KMS-11 (cell line): Measurements from ENCODE around the gene HEPN1.

Experiments
- H2AFZ ChIP-seq: fragments of 200-600 bp; sonication (generic); 2 replicates; pipeline ENCODE4 v1.6.1; 2016; ENCODE audit warnings: antibody characterized with exemption, mixed run types, low read depth
- H3K27ac ChIP-seq: fragments of 200-600 bp; sonication (generic); 2 replicates; pipeline ENCODE4 v1.6.1; 2016; ENCODE audit warnings: mild to moderate bottlenecking, mixed run types
- H3K27me3 ChIP-seq: fragments of 200-600 bp; sonication (generic); 2 replicates; pipeline ENCODE4 v1.6.1; 2017; ENCODE audit warnings: mild to moderate bottlenecking, low read depth, mixed run types, moderate library complexity; ENCODE audit not compliant: insufficient read depth
- H3K36me3 ChIP-seq: fragments of 200-600 bp; sonication (generic); 2 replicates; pipeline ENCODE4 v1.6.1; 2017; ENCODE audit warnings: mild to moderate bottlenecking, mixed run types; ENCODE audit not compliant: insufficient read depth
- H3K4me1 ChIP-seq: fragments of 200-600 bp; sonication (generic); 2 replicates; pipeline ENCODE4 v1.6.1; 2016; ENCODE audit warnings: mild to moderate bottlenecking, low read depth, mixed run types; ENCODE audit not compliant: poor library complexity, severe bottlenecking
- H3K4me2 ChIP-seq: fragments of 200-600 bp; sonication (generic); 2 replicates; pipeline ENCODE4 v1.7.0; 2016; ENCODE audit warnings: mild to moderate bottlenecking, mixed run types
- H3K4me3 ChIP-seq: fragments of 200-600 bp; sonication (generic); IDR thresholded peaks from 2 replicates; pipeline ENCODE4 v1.6.1; 2017; ENCODE audit warnings: low read depth, low read length, mixed read lengths; ENCODE audit not compliant: insufficient read depth
- H3K79me2 ChIP-seq: fragments of 200-600 bp; sonication (generic); 2 replicates; pipeline ENCODE4 v1.6.1; 2016; ENCODE audit warnings: low read depth, mixed run types; ENCODE audit not compliant: insufficient read depth
- H3K9ac ChIP-seq: fragments of 200-600 bp; sonication (generic); 2 replicates; pipeline ENCODE4 v1.6.1; 2016; ENCODE audit warnings: mild to moderate bottlenecking, mixed run types
- H4K20me1 ChIP-seq: fragments of 200-600 bp; sonication (generic); 2 replicates; pipeline ENCODE4 v1.6.1; 2016; ENCODE audit warnings: mild to moderate bottlenecking, mixed run types; ENCODE audit not compliant: insufficient read depth
- CTCF ChIP-seq: fragments of 200-600 bp; sonication (generic); conservative IDR thresholded peaks from 2 replicates; pipeline ENCODE4 v1.6.1; 2017; ENCODE audit warnings: low read depth, mild to moderate bottlenecking, antibody characterized with exemption, low read length, moderate library complexity, mixed read lengths

The HEPN1 gene

GRCh38 chr11:124875401-124875800 lies 43.6 kb upstream of the HEPN1 start:
- H3K9ac ChIP-seq: no peak overlapping the region
- H3K27me3 ChIP-seq: no peaks in the 10 kb centered on the region
- H3K79me2 ChIP-seq: no peaks in the 10 kb centered on the region
- peak overlapping the region; percentile 48; the same call in 1 of the 2 replicates for H3K4me2 ChIP-seq
- H3K4me3 ChIP-seq: no peak overlapping the region
- no peak overlapping the region; the same call in 1 of the 2 replicates for H2AFZ ChIP-seq
- no peak overlapping the region for H3K27ac ChIP-seq
- H3K36me3 ChIP-seq: no peaks in the 10 kb centered on the region
- H4K20me1 ChIP-seq: no peaks in the 10 kb centered on the region
- H3K4me1 ChIP-seq: no peaks in the 10 kb centered on the region
- TF ChIP-seq CTCF: no peak

GRCh38 chr11:124875943-124876817 lies 42.9 kb upstream of the HEPN1 start:
- peak; percentile 56 for TF ChIP-seq CTCF
- H2AFZ ChIP-seq: peak overlapping the region; percentile 90
- no peaks in the 10 kb centered on the region for H3K36me3 ChIP-seq
- H3K9ac ChIP-seq: peak overlapping the region; percentile 80
- H3K4me2 ChIP-seq: peak overlapping the region; percentile 48
- H3K4me3 ChIP-seq: no peak overlapping the region
- no peaks in the 10 kb centered on the region for H3K4me1 ChIP-seq
- no peaks in the 10 kb centered on the region for H4K20me1 ChIP-seq
- no peaks in the 10 kb centered on the region for H3K79me2 ChIP-seq
- no peaks in the 10 kb centered on the region for H3K27me3 ChIP-seq
- peak overlapping the region; percentile 55 for H3K27ac ChIP-seq

GRCh38 chr11:124876818-124877630 lies 42.0 kb upstream of the HEPN1 start:
- TF ChIP-seq CTCF: no peak

GRCh38 chr11:124877631-124877909 lies 41.5 kb upstream of the HEPN1 start:
- Histone ChIP-seq H3K4me1 (no peaks in the 10 kb centered on the region), H2AFZ (no peak overlapping the region), H3K4me3 (no peak overlapping the region), H3K79me2 (no peaks in the 10 kb centered on the region), H4K20me1 (no peaks in the 10 kb centered on the region), H3K4me2 (no peak overlapping the region), H3K36me3 (no peaks in the 10 kb centered on the region), H3K9ac (no peak overlapping the region), H3K27me3 (no peaks in the 10 kb centered on the region), H3K27ac (no peak overlapping the region)
- no peak for TF ChIP-seq CTCF

More at GRCh38 chr11:124876818-124877630, 42.0 kb upstream of the HEPN1 start:
- Histone ChIP-seq H3K9ac (peak overlapping the region; percentile 80; the same call in 1 of the 2 replicates), H3K27ac (no peak overlapping the region), H2AFZ (peak overlapping the region; percentile 90), H3K27me3 (no peaks in the 10 kb centered on the region), H3K79me2 (no peaks in the 10 kb centered on the region), H3K4me1 (no peaks in the 10 kb centered on the region), H3K4me2 (peak overlapping the region; percentile 48; the same call in 1 of the 2 replicates), H4K20me1 (no peaks in the 10 kb centered on the region), H3K36me3 (no peaks in the 10 kb centered on the region), H3K4me3 (no peak overlapping the region)
